Measurements from ENCODE around the gene ABCA1.

DNA sequence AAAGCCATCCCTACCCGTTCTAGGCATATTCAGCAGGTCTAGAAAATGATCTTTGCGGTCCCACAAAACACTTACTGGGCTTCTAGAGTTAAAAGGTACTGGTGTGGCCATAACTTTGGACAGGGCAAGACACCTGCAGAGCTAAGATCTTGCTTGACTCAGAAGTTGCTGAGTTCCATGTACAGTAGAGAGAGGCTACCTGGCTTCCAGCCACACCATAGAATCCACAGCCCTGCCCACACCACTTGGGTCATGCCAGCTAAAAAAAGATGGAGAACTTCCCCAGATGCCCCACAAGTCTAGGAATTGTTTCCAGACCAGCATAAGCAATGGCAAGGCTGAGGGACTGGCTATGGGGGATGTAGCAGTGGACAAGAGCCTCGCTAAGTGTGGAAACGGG is 52.1 kb downstream of the ABCA1 start:
- TF ChIP-seq, protein P1, sequence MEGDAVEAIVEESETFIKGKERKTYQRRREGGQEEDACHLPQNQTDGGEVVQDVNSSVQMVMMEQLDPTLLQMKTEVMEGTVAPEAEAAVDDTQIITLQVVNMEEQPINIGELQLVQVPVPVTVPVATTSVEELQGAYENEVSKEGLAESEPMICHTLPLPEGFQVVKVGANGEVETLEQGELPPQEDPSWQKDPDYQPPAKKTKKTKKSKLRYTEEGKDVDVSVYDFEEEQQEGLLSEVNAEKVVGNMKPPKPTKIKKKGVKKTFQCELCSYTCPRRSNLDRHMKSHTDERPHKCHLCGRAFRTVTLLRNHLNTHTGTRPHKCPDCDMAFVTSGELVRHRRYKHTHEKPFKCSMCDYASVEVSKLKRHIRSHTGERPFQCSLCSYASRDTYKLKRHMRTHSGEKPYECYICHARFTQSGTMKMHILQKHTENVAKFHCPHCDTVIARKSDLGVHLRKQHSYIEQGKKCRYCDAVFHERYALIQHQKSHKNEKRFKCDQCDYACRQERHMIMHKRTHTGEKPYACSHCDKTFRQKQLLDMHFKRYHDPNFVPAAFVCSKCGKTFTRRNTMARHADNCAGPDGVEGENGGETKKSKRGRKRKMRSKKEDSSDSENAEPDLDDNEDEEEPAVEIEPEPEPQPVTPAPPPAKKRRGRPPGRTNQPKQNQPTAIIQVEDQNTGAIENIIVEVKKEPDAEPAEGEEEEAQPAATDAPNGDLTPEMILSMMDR (IDR thresholded peaks at IDR 0.05), result no peak
- no peak for TF ChIP-seq EP300 (IDR thresholded peaks at IDR 0.05)
